GM21825 (cell line): Measurements from ENCODE around the gene CPPED1.

Experiments used
- ATAC-seq: cut with Tn5 transposase; IDR thresholded peaks from one replicate; pipeline ENCODE4 v1.9.1; 2021; ENCODE audit warnings: mild to moderate bottlenecking, moderate library complexity; ENCODE audit not compliant: unreplicated experiment

CPPED1 gene

GRCh38 chr16:12742741-12743140, 60.9 kb downstream of the CPPED1 start:
- ATAC-seq: no peak

GRCh38 chr16:12740986-12741610, 62.6 kb downstream of the CPPED1 start:
- ATAC-seq: no peak

- ATAC-seq: no peak
These were observed 63.9 kb downstream of the CPPED1 start for GRCh38 chr16:12739738-12740137.

GRCh38 chr16:12737563-12737962, 66.1 kb downstream of the CPPED1 start:
- ATAC-seq: no peak

GRCh38 chr16:12735805-12736204, 67.9 kb downstream of the CPPED1 start:
- no peak for ATAC-seq

GRCh38 chr16:12732600-12732999, 71.1 kb downstream of the CPPED1 start:
- no peak for ATAC-seq

GRCh38 chr16:12729448-12729847, 74.2 kb downstream of the CPPED1 start:
- ATAC-seq: no peak

GRCh38 chr16:12728469-12728868, 75.2 kb downstream of the CPPED1 start:
- no peak for ATAC-seq

GRCh38 chr16:12724226-12724625, 79.5 kb downstream of the CPPED1 start:
- ATAC-seq: no peak

- ATAC-seq: no peak
These were observed 80.0 kb downstream of the CPPED1 start for GRCh38 chr16:12723681-12724080.

GRCh38 chr16:12721841-12722421, 81.8 kb downstream of the CPPED1 start:
- ATAC-seq: no peak

GRCh38 chr16:12719972-12720371, 83.7 kb downstream of the CPPED1 start:
- no peak for ATAC-seq

- ATAC-seq: no peak
These were observed 87.0 kb downstream of the CPPED1 start for GRCh38 chr16:12716658-12717057.

- ATAC-seq: no peak
These were observed 93.9 kb downstream of the CPPED1 start for GRCh38 chr16:12709807-12710206.

GRCh38 chr16:12708266-12708665, 95.4 kb downstream of the CPPED1 start:
- no peak for ATAC-seq

- no peak for ATAC-seq
These were observed 97.1 kb downstream of the CPPED1 start for GRCh38 chr16:12706628-12707027.

- ATAC-seq: no peak
These were observed 99.1 kb downstream of the CPPED1 start for GRCh38 chr16:12704492-12705111.

GRCh38 chr16:12703935-12704334, 99.8 kb downstream of the CPPED1 start:
- no peak for ATAC-seq

GRCh38 chr16:12700161-12700560, 103.5 kb downstream of the CPPED1 start:
- no peak for ATAC-seq

GRCh38 chr16:12699161-12699560, 104.5 kb downstream of the CPPED1 start:
- no peak for ATAC-seq

GRCh38 chr16:12697437-12697836, 106.2 kb downstream of the CPPED1 start:
- no peak for ATAC-seq

GRCh38 chr16:12695454-12695853, 108.2 kb downstream of the CPPED1 start:
- no peak for ATAC-seq
